Common myeloid progenitor, CD34-positive (primary cell): Measurements from ENCODE around the gene SOX15.
A peak's percentile ranks its signal among the peaks of the same experiment; 100 is the strongest.

Source experiments
- CTCF ChIA-PET: fragments of 350-600 bp; sonication (Branson Sonifier 250); formaldehyde crosslinking; loops from one replicate; lab custom pipeline; 2021; ENCODE audit warnings: antibody characterized with exemption; lab: Charles Lee
- POLR2A ChIA-PET: fragments of 350-600 bp; sonication (Branson Sonifier 250); formaldehyde crosslinking; loops from one replicate; lab custom pipeline; 2021; ENCODE audit warnings: antibody characterized with exemption; lab: Charles Lee
- DNase-seq, 3 donors: peaks; one replicate each; pipeline versions ENCODE4 v3.0.0 to v3.0.0-alpha.2; 2013
- H3K27ac ChIP-seq, 2 experiments: 1 replicate in 1 of 2; 2 replicates in 1 of 2; pipeline ENCODE4 v1.7.0; 2013; ENCODE audit warnings: inconsistent platforms in 2 of 2, low read length in 2 of 2, mild to moderate bottlenecking in 2 of 2, low read depth in 1 of 2, moderate library complexity in 1 of 2; ENCODE audit not compliant: severe bottlenecking in 2 of 2, insufficient read depth in 1 of 2, poor library complexity in 1 of 2
- H3K27me3 ChIP-seq, 5 experiments: replicated peaks in 2 of 5; 1 replicate in 3 of 5; 2 replicates in 2 of 5; pipeline versions ENCODE4 v1.6.1 to v1.7.0; 2013; ENCODE audit warnings: low read length in 4 of 5, mild to moderate bottlenecking in 2 of 5, moderate library complexity in 2 of 5, inconsistent platforms in 1 of 5; ENCODE audit not compliant: insufficient read depth in 5 of 5, control insufficient read depth in 4 of 5
- H3K36me3 ChIP-seq, 4 experiments: 1 replicate in 2 of 4; 2 replicates in 2 of 4; pipeline versions ENCODE4 v1.6.1 to v1.7.0; 2013; ENCODE audit warnings: low read length in 3 of 4, control low read depth in 1 of 4, mild to moderate bottlenecking in 1 of 4; ENCODE audit not compliant: control insufficient read depth in 4 of 4, insufficient read depth in 4 of 4
- H3K4me1 ChIP-seq, 4 experiments: 1 replicate in 3 of 4; 2 replicates in 1 of 4; pipeline versions ENCODE4 v1.6.1 to v1.7.1; 2013; ENCODE audit warnings: low read length in 3 of 4, mild to moderate bottlenecking in 3 of 4, control low read depth in 1 of 4, inconsistent platforms in 1 of 4, moderate library complexity in 1 of 4; ENCODE audit not compliant: control insufficient read depth in 4 of 4, insufficient read depth in 4 of 4; ENCODE audit errors: control extremely low read depth in 1 of 4
- H3K4me3 ChIP-seq, 7 experiments: 1 replicate in 4 of 7; 2 replicates in 3 of 7; pipeline versions ENCODE4 v1.5.1 to v1.7.0; 2013; ENCODE audit warnings: mild to moderate bottlenecking in 7 of 7, low read length in 6 of 7, moderate library complexity in 6 of 7, inconsistent platforms in 2 of 7, low read depth in 2 of 7, control low read depth in 1 of 7; ENCODE audit not compliant: insufficient read depth in 4 of 7, control insufficient read depth in 1 of 7; ENCODE audit errors: extremely low read depth in 1 of 7
- H3K9me3 ChIP-seq, 5 experiments: 1 replicate in 4 of 5; 2 replicates in 1 of 5; pipeline versions ENCODE4 v1.6.1 to v1.7.1; 2013; ENCODE audit warnings: low read length in 4 of 5, mild to moderate bottlenecking in 2 of 5, inconsistent platforms in 1 of 5, low read depth in 1 of 5, moderate library complexity in 1 of 5; ENCODE audit not compliant: control insufficient read depth in 4 of 5, insufficient read depth in 2 of 5; ENCODE audit errors: control extremely low read depth in 1 of 5
- WGBS: methylation state at CpG from one replicate; pipeline ENCODE4 v1.1.5; 2013; ENCODE audit not compliant: insufficient coverage; 5-methylcytosine and 5-hydroxymethylcytosine counted together

Gene SOX15

DNA sequence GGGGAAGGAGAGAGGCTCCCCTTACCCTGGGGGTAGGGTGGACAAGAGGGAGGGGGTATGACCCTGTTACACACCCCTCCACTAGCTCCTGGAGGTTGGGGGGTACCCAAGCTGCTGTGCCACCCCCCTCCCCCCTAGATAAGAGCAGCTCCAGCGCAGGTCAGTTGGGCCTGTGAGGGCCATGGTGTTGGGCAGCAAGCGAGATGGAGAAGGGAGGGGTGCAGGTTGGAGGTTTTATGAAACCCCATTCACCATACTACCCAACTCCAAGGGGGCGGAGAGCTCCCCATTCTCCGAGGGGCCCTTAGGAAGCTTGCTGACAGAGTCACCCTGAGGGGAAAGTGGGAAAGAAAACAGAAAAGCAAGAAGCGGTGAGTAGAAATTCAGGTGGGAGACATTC lies 1.7 kb upstream of the SOX15 start:
- no peak for DNase-seq
- H3K9me3 ChIP-seq, result no peaks in the 10 kb centered on the region
- ChIA-PET POLR2A (no interaction called here), CTCF (interaction anchor here (0.6 to 2.2 kb wide), 5 partner anchors 8 to 71 kb away, joined by 3 to 9 read pairs (median 4); partner anchors contain the start of gene MPDU1)
- peaks cover 0 to 15% (median 5%) of the 10 kb centered on the region in 4 experiments for H3K4me1 ChIP-seq
- H3K27ac ChIP-seq, result no peak overlapping the region
- peaks cover 32 to 97% (median 63%) of the 10 kb centered on the region in 4 experiments for H3K36me3 ChIP-seq
- WGBS, result no CpG with 5 or more reads among the region's 5 CpGs
- H3K27me3 ChIP-seq, result no peaks in the 10 kb centered on the region
- no peak overlapping the region for H3K4me3 ChIP-seq

DNA sequence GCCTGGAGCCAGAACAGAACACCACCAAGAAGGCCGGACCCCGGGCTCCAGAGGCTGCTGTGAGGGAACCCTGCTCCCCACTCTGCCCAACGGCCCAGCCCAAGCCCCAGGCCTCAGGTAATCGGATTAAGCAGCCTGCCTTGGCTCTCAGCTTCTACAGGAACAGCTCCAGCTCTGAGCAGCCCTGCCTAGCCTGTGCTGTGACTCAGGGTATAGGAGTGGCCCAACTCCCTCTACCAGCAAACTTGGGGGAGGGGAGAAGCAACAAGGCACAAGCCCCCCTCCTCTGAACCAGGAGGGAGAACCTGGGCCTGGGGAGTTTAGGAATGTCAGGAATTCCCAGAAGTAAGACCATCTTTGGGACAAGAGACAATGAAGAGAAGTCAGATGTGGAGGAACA lies 849 bp upstream of the SOX15 start:
- H3K36me3 ChIP-seq, result peaks cover 27 to 96% (median 59%) of the 10 kb centered on the region in 4 experiments
- no peak overlapping the region for H3K27ac ChIP-seq
- POLR2A ChIA-PET, result interaction anchor here (0.9 kb wide), 1 partner anchor 97 kb away, joined by 3 read pairs; no protein-coding TSS in a partner anchor
- H3K27me3 ChIP-seq, result no peaks in the 10 kb centered on the region
- WGBS, result 97% methylated on average over 4 of the region's 4 CpGs
- peaks cover 0 to 16% (median 7%) of the 10 kb centered on the region in 4 experiments for H3K4me1 ChIP-seq
- CTCF ChIA-PET, result interaction anchor here (0.8 to 7.6 kb wide), 8 partner anchors 10 to 97 kb away, joined by 3 to 58 read pairs (median 12); partner anchors contain the start of genes CD68 and TP53
- H3K4me3 ChIP-seq, result no peak overlapping the region
- no peak for DNase-seq
- no peaks in the 10 kb centered on the region for H3K9me3 ChIP-seq

DNA sequence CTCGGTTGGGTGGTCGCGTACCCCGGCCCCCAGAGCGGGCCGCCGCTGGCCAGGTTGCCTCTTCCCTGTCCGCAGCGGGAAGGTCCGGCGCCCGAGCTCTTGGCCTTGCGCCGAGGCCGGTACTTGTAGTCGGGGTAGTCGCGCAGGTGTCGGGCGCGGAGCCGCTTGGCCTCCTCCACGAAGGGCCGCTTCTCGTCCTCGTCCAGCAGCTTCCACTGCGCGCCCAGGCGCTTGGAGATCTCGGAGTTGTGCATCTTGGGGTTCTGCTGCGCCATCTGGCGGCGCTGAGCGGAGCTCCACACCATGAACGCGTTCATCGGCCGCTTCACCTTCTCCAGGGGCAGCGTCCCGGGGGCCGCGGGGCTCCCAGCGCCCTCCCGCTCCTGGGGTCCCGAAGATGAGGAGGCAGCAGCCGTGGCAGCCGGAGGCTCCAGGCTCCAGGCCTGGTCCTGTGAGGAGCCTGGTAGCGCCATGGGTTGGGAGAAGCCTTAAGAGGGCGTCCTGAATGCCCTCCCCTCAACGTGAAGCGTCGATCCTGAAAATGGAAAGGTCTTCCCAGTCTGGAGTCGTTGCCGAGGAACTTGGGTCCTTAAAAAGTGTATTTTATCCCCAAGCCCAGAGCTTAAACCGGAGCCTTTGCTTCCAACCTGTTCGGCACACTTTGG lies 558 bp downstream of the SOX15 start:
- 41% methylated on average over 56 of the region's 56 CpGs for WGBS
- ChIA-PET POLR2A (interaction anchor here (0.6 to 1.1 kb wide), 3 partner anchors 10 to 23 kb away, joined by 3 to 4 read pairs (median 3); partner anchors contain the start of gene CD68), CTCF (interaction anchor here (1.0 to 7.6 kb wide), 19 partner anchors 9 to 234 kb away, joined by 3 to 58 read pairs (median 6); partner anchors contain the start of genes CD68, SAT2, SENP3 and TMEM95)
- Histone ChIP-seq H3K4me3 (peak overlapping the region in 2 of 7 experiments; percentile 28 to 40), H3K9me3 (no peaks in the 10 kb centered on the region), H3K27me3 (no peaks in the 10 kb centered on the region), H3K27ac (no peak overlapping the region), H3K36me3 (peaks cover 17 to 82% (median 49%) of the 10 kb centered on the region in 4 experiments), H3K4me1 (peaks cover 0 to 30% (median 18%) of the 10 kb centered on the region in 4 experiments)
- peak; percentile 77 to 87 (median 78) for DNase-seq

DNA sequence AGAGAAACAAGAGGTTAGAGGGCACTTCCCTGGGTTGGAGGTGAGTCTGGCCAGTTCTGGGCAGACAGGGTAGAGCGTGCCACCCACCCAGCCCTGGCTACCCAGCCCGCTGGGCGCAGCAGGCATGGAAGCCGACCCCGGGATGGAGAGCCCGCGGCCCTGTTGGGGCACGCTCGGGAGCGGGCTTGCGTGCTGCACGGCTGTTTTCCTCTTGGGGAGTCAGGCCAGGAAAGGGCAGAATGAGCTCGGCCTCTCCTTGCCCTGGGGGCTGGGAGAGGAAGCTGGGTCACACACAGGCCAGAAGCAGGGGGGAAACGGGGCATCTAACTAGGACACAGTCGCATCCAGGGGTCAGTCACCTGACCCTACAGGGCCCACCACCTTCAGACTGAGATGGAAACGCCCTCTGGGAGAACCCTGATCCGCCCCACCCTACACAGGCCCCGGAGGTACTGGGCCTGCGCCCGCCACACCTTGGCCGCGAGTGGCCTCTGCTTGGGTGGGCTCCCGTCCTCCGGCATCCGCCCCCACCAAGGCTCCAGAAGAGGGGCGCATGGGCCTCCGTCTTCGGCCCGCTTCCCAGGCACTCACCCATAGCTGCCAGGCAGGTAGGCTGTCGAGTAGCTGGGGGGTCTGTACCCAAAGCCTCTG lies 1.2 kb downstream of the SOX15 start:
- Histone ChIP-seq H3K27me3 (no peaks in the 10 kb centered on the region), H3K27ac (no peak overlapping the region), H3K36me3 (peaks cover 13 to 76% (median 43%) of the 10 kb centered on the region in 4 experiments), H3K9me3 (no peaks in the 10 kb centered on the region), H3K4me3 (peak overlapping the region in 2 of 7 experiments; percentile 28 to 40), H3K4me1 (peaks cover 1 to 32% (median 20%) of the 10 kb centered on the region in 4 experiments)
- DNase-seq, result no peak
- ChIA-PET POLR2A (interaction anchor here (0.6 to 1.1 kb wide), 2 partner anchors 9 to 23 kb away, joined by 3 read pairs; partner anchors contain the start of gene CD68), CTCF (interaction anchor here (0.7 to 7.6 kb wide), 17 partner anchors 8 to 233 kb away, joined by 3 to 58 read pairs (median 6); partner anchors contain the start of genes CD68, SAT2, SENP3 and TMEM95)
- 92% methylated on average over 29 of the region's 30 CpGs for WGBS

DNA sequence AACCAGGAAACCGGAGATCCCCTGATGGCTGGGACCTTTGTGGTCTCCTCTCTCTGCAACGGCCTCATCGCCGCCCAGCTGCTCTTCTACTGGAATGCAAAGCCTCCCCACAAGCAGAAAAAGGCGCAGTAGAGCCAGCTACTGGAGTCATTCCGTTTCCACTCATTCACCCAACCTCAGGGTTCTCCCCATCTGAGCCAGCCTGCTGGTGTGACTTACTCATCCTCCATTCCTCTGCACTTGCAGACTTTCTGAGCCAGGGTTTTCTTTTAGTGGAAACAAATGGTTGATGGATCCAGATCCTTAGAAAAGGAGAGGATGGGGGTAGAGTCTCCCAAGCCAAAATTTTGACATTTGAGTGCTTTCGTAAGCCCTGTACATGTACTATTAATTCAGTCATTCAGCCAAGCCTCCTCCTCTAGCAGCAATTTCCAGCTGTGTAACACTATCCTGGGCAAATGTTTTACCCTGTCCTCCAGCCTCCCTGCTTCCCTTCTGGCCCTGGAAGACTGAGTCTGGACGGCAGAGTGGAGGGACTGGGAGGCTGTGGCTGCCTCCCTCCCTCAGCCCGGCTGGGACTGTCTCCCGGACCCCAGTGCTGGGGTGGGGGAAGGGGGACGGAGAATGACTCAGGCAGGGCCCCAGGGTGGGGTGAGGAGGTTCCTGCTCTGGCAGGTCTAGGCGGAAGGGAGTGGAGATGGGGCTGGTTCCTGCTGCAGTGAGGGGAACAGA lies 2.3 kb downstream of the SOX15 start:
- no peaks in the 10 kb centered on the region for H3K27me3 ChIP-seq
- CTCF ChIA-PET, result interaction anchor here (1.0 to 7.6 kb wide), 7 partner anchors 12 to 100 kb away, joined by 3 to 58 read pairs (median 5); partner anchors contain the start of genes SENP3 and TP53
- POLR2A ChIA-PET, result interaction anchor here (0.6 kb wide), 1 partner anchor 146 kb away, joined by 5 read pairs; no protein-coding TSS in a partner anchor
- H3K4me1 ChIP-seq, result peaks cover 1 to 41% (median 30%) of the 10 kb centered on the region in 4 experiments
- no peak for DNase-seq
- H3K9me3 ChIP-seq, result no peaks in the 10 kb centered on the region
- peak overlapping the region in 1 of 2 experiments; percentile 34 for H3K27ac ChIP-seq
- peaks cover 12 to 65% (median 37%) of the 10 kb centered on the region in 4 experiments for H3K36me3 ChIP-seq
- no peak overlapping the region for H3K4me3 ChIP-seq
- WGBS, result 75% methylated on average over 9 of the region's 12 CpGs

DNA sequence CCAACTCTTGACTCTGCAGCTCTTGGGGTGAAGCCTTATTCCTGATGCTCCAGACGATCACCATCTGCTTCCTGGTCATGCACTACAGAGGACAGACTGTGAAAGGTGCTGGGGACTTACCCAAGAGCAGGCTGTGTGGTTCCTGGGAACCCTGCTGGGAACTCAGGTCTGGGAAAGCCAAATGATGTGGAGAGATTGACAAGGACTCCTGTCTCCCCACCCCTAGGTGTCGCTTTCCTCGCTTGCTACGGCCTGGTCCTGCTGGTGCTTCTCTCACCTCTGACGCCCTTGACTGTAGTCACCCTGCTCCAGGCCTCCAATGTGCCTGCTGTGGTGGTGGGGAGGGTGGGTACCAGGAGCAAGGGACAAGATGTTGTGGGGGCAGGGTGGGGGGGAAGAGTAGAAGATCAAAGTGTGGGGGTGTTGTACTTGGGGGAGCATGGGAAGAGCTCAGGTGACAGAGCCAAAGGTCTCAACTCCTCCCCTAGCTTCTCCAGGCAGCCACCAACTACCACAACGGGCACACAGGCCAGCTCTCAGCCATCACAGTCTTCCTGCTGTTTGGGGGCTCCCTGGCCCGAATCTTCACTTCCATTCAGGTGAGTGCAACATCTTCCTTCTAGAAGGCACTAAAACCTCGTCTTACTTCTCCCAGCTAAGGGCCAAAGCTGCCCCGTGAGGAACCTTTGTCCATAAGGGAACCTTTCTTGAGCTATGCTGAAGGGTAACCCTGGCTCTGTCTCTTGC lies 3.0 kb downstream of the SOX15 start:
- DNase-seq, result no peak
- no peak overlapping the region for H3K4me3 ChIP-seq
- H3K36me3 ChIP-seq, result peaks cover 8 to 58% (median 31%) of the 10 kb centered on the region in 4 experiments
- H3K27ac ChIP-seq, result peak overlapping the region in 1 of 2 experiments; percentile 34
- ChIA-PET CTCF (interaction anchor here (0.9 to 7.6 kb wide), 8 partner anchors 11 to 150 kb away, joined by 3 to 58 read pairs (median 4); partner anchors contain the start of gene SENP3), POLR2A (interaction anchor here (0.6 kb wide), 1 partner anchor 146 kb away, joined by 5 read pairs; no protein-coding TSS in a partner anchor)
- 91% methylated on average over 6 of the region's 9 CpGs for WGBS
- no peaks in the 10 kb centered on the region for H3K9me3 ChIP-seq
- H3K4me1 ChIP-seq, result peaks cover 1 to 49% (median 37%) of the 10 kb centered on the region in 4 experiments
- H3K27me3 ChIP-seq, result no peaks in the 10 kb centered on the region
